HG03045 (cell line): ENCODE measurements around the gene CMTM5.
"Not testable (repeated sequence)": the region's sequence is repeated elsewhere in the genome, so short reads cannot be mapped to it uniquely, and the experiment has no call there.

Experiments used
- ATAC-seq: cut with Tn5 transposase; IDR thresholded peaks from one replicate; pipeline ENCODE4 v1.9.1; 2021; ENCODE audit warnings: mild to moderate bottlenecking, moderate library complexity; ENCODE audit not compliant: unreplicated experiment

Gene CMTM5

DNA sequence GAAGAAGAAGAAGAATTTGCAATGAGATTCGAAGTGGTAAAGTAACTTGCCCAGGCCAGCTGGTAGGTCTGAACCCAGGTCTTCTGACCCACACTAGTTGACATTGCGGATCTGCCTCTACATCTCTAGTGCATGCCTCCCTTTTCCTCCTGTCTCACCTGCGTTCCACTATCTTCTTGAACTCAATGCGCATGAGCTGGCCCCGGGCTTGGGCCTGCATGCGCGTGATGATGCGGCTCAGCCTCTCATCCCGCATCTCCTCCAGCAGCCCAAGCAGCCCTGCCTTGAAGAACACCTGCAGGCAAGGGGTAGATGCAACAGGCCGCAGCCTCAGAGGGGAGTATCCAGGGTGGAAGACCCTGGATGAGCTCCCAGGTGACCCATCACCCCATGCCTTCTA lies 19.3 kb downstream of the CMTM5 start:
- ATAC-seq = no peak

GRCh38 chr14:23396781-23397407 lies 20.0 kb downstream of the CMTM5 start:
- ATAC-seq = no peak

GRCh38 chr14:23398348-23398747 lies 21.5 kb downstream of the CMTM5 start:
- no peak for ATAC-seq

- ATAC-seq = no peak
These were observed 22.3 kb downstream of the CMTM5 start for GRCh38 chr14:23399136-23399535.

DNA sequence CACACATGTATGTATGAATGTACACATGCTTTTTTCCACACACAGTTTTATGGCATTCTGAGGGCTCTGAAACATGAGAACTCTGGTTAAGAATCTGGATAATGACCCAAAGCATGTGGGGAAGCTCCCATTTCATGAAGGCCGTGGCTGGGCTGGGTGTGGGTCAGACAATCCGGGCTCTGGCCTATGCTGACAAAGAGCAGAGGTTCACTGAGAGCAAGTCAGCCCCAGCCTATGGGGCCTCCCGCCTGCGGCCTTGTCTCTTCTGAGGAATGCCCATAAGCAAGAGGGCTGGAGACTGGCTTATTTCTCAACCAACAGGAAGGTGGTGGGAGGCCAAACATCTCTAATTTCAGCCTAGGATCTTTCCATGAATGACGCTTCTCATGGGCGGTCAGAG lies 22.7 kb downstream of the CMTM5 start:
- ATAC-seq = no peak

- not testable (repeated sequence) for ATAC-seq
These were observed 23.8 kb downstream of the CMTM5 start for GRCh38 chr14:23400496-23401149.

DNA sequence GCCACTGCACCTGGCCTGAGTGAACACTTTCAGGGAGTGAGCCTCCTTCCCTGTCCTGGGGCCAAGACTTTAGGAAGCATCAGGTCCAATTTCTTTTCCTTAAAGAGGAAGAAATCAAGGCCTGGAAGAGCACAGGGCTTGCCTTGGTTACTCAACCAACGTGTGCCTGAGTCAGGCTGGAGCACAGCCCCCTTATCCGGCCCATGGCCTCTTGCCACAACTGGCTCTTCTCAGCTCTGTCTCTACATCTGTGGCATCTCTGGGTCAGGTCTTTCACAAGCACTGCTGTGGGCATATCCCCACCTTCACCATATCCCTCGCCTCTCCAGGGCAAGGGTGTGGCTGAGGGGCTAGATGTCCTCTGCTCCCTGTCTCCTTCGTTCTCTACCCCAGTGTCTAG lies 24.4 kb downstream of the CMTM5 start:
- ATAC-seq = no peak

DNA sequence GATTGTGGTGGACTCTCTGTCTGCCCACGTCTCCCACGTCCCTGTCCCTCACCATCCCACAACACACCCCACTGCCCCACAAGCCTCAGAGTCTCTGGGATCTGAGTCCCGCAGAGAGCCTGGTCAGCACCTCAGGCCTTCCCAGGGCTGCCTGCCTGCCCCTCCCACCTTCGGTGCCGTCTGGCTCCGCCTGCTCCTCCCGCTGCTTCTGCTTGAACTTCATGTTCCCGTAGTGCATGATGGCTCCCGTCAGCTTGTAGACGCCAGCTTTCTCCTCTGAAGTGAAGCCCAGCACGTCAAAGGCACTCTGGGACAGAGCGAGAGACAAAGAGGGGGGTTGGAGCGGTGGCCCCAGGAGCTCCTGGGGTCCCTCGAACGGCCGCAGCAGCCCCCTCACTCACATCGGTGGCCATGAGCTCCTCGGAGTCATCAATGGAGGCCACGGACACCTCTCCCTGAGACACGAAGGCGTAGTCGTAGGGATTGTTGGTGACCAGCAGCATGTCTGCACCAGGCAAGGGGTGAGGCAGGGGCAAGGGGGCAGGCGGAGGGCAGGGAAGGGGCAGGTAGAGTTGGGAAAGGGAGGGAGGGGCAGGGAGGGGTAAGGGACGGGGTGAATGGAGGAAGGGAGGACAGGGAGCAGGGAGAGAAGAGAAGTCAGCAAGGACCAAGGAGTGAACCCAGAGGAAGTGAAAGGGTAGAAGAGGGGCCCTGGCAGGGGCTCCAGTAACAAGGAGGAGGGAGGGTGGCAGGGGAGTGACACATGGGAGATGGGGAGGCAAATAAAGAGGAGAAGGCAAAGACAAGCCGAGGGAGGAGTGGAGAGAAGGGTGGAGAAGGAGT lies 25.7 kb downstream of the CMTM5 start:
- no peak for ATAC-seq

DNA sequence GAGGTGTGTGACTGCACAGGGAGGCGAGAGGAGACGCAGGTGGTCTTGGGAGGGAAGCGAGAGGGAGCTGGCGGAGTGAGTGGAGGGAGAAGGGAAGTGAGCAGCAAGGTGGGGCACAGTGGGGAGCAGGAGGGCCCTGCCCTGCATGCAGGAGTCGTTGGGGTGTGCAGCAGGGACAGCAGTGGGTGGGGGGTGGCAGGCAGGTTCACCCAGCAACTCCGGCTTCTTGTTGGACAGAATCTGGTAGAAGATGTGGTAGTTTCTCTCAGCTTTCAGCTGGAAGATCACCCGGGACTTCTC lies 26.2 kb downstream of the CMTM5 start:
- no peak for ATAC-seq

- ATAC-seq = no peak
These were observed 27.1 kb downstream of the CMTM5 start for GRCh38 chr14:23403908-23404307.

DNA sequence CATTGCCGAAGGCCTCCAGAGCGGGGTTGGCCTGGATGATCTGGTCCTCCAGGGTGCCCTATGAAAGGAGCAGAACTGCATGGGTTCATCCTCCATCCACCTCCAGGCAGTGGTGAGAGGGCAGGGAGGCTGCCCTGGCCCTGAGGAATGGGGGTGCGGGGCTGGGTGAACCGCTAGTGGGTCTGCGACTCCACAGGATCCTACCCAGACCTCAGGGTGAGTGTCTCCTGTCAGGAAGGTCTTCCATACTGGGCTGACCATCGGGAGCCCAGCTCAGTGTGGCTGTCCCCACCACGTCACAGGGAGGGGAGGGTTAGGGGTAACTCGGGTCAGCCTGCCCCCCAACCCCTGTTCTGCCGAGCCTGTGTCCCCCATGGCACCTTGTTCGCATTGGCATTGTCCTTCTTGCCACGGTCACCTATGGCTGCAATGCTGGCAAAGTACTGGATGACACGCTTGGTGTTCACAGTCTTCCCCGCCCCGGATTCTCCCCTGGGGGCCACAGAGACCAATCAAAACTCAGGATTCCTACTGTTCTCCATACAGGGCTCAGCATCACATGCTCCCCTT lies 27.6 kb downstream of the CMTM5 start:
- no peak for ATAC-seq

GRCh38 chr14:23405096-23405495 lies 28.2 kb downstream of the CMTM5 start:
- ATAC-seq = no peak

GRCh38 chr14:23405516-23406025 lies 28.7 kb downstream of the CMTM5 start:
- ATAC-seq = no peak

DNA sequence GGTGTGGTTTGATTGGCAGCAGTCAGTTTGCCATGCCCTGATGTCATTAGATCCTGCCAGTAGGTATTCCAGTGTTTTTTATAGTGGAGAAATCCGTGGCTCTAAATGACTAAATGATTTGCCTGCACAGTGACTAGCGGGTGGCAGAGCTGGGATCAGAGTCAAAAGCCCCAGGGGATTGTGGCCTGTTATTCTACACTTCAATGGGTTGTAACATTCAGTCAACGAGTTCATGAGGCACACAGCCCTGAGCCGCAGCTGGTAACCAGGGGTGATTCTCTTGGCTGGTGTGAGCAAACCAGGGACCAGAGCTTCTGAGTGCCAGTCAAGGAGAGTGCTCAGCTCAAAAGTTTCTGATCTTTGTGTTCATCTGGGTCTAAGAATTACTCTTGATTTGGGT lies 29.4 kb downstream of the CMTM5 start:
- no peak for ATAC-seq

DNA sequence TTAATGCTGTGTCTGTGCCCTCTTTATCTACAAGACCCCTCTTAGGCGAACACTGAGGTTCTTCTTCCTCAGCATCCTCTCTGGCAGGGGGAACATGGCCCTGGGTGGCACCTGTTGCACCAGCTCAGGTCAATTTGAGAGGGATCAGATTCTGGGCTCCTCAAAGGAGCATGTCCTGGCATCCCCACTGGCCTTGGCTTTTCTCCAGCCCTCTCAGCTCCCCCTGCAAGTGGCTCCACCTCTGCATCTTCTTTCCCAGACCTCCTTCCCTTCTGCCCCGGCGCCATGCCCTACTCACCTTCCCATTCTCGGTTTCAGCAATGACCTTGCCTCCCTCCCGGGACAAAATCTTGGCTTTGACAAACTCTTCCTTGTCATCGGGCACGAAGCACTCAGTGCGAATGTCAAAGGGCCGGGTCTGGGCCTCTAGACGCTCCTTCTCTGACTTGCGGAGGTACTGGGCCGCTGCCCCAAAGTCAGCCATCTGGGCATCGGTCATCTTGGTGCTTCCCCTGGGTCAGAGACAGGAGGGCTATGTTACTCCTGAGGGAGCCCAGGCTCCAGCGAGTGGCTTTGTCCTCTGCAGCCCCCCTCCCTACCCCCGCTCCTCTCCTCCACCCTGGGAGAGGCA lies 30.0 kb downstream of the CMTM5 start:
- no peak for ATAC-seq

GRCh38 chr14:23407516-23408306 lies 30.9 kb downstream of the CMTM5 start, which contains the start of gene MYH6:
Gene MYH6 (minus strand): TSS chr14:23408273. CDS start chr14:23407223, 1,050 bp downstream.
- no peak for ATAC-seq

- ATAC-seq = no peak
These were observed 31.4 kb downstream of the CMTM5 start for GRCh38 chr14:23408307-23408630.

- ATAC-seq = no peak
These were observed 32.6 kb downstream of the CMTM5 start for GRCh38 chr14:23409475-23409874.

- ATAC-seq = no peak
These were observed 33.3 kb downstream of the CMTM5 start for GRCh38 chr14:23409966-23410635.
